MG63 (cell line): ENCODE measurements around the gene CNTN6. TPM values are rescaled to one million over a fixed set of nuclear protein-coding genes. Genes with fewer than 3 reads are reported as not detected.

Experiments
- DNase-seq: peaks from one replicate; pipeline ENCODE4 v3.0.0-alpha.2; 2020
- H3K27me3 ChIP-seq: fragments of 250-450 bp; sonication (Bioruptor Pico); 2 replicates; pipeline ENCODE4 v1.5.1; 2020; ENCODE audit warnings: mild to moderate bottlenecking, moderate library complexity
- H3K36me3 ChIP-seq: fragments of 250-450 bp; sonication (Bioruptor Pico); 2 replicates; pipeline ENCODE4 v1.5.1; 2020; ENCODE audit warnings: mild to moderate bottlenecking, moderate library complexity
- H3K4me3 ChIP-seq: fragments of 250-450 bp; sonication (Bioruptor Pico); 2 replicates; pipeline ENCODE4 v1.5.1; 2020; ENCODE audit warnings: mild to moderate bottlenecking, moderate library complexity
- H3K9me3 ChIP-seq: fragments of 250-450 bp; sonication (Bioruptor Pico); 2 replicates; pipeline ENCODE4 v1.5.1; 2020; ENCODE audit warnings: mild to moderate bottlenecking, moderate library complexity
- total RNA-seq: library from RNA; depleted of rRNA; stranded (reverse); fragments of >200 nt; shearing (Covaris generic); gene quantifications from 2 replicates; pipeline ENCODE4 v1.2.3, GENCODE V29; 2014; ENCODE audit warnings: low replicate concordance; rRNA removed

Gene CNTN6
- not detected in 2 replicates for total RNA-seq

GRCh38 chr3:1092771-1093170 lies at the start of gene CNTN6:
CNTN6 (plus strand) TSS chr3:1093024; CDS start chr3:1148009, 54,985 bp downstream.
- H3K9me3 ChIP-seq, result no peaks in the 10 kb centered on the region
- DNase-seq, result no peak
- no peaks in the 10 kb centered on the region for H3K36me3 ChIP-seq
- H3K4me3 ChIP-seq, result no peak within 1 kb of the TSS
- no peaks in the 10 kb centered on the region for H3K27me3 ChIP-seq

- no peaks in the 10 kb centered on the region for H3K27me3 ChIP-seq
- no peak overlapping the region for H3K4me3 ChIP-seq
- no peaks in the 10 kb centered on the region for H3K36me3 ChIP-seq
- no peaks in the 10 kb centered on the region for H3K9me3 ChIP-seq
- DNase-seq, result no peak
These were observed 44.3 kb upstream of the CNTN6 start for GRCh38 chr3:1048558-1048957.

- Histone ChIP-seq H3K36me3 (no peaks in the 10 kb centered on the region), H3K9me3 (no peaks in the 10 kb centered on the region), H3K27me3 (no peaks in the 10 kb centered on the region), H3K4me3 (no peak overlapping the region)
- no peak for DNase-seq
These were observed 37.0 kb upstream of the CNTN6 start for GRCh38 chr3:1055870-1056269.

- no peaks in the 10 kb centered on the region for H3K9me3 ChIP-seq
- no peak for DNase-seq
- H3K4me3 ChIP-seq, result no peak overlapping the region
- no peaks in the 10 kb centered on the region for H3K36me3 ChIP-seq
- H3K27me3 ChIP-seq, result no peaks in the 10 kb centered on the region
These were observed 36.1 kb upstream of the CNTN6 start for GRCh38 chr3:1056744-1057143.

- H3K27me3 ChIP-seq, result no peaks in the 10 kb centered on the region
- H3K9me3 ChIP-seq, result no peaks in the 10 kb centered on the region
- no peak for DNase-seq
- no peaks in the 10 kb centered on the region for H3K36me3 ChIP-seq
- H3K4me3 ChIP-seq, result no peak overlapping the region
These were observed 35.4 kb upstream of the CNTN6 start for GRCh38 chr3:1057436-1057835.

- Histone ChIP-seq H3K4me3 (no peak overlapping the region), H3K36me3 (no peaks in the 10 kb centered on the region), H3K27me3 (no peaks in the 10 kb centered on the region), H3K9me3 (no peaks in the 10 kb centered on the region)
- no peak for DNase-seq
These were observed 23.8 kb upstream of the CNTN6 start for GRCh38 chr3:1068985-1069384.

GRCh38 chr3:1072041-1072440 lies 20.8 kb upstream of the CNTN6 start:
- DNase-seq, result no peak
- H3K9me3 ChIP-seq, result no peaks in the 10 kb centered on the region

GRCh38 chr3:1079662-1080061 lies 13.2 kb upstream of the CNTN6 start:
- Histone ChIP-seq H3K36me3 (no peaks in the 10 kb centered on the region), H3K4me3 (no peak overlapping the region), H3K9me3 (no peaks in the 10 kb centered on the region), H3K27me3 (no peaks in the 10 kb centered on the region)
- no peak for DNase-seq

More at GRCh38 chr3:1072041-1072440, 20.8 kb upstream of the CNTN6 start:
- H3K4me3 ChIP-seq, result no peak overlapping the region
- H3K27me3 ChIP-seq, result no peaks in the 10 kb centered on the region
- H3K36me3 ChIP-seq, result no peaks in the 10 kb centered on the region

- H3K27me3 ChIP-seq, result no peaks in the 10 kb centered on the region
- no peaks in the 10 kb centered on the region for H3K36me3 ChIP-seq
- peak; percentile 17 for DNase-seq
- no peak overlapping the region for H3K4me3 ChIP-seq
- H3K9me3 ChIP-seq, result no peaks in the 10 kb centered on the region
These were observed 10.7 kb upstream of the CNTN6 start for GRCh38 chr3:1082108-1082507.

GRCh38 chr3:1087066-1087560 lies 5.7 kb upstream of the CNTN6 start:
- H3K36me3 ChIP-seq, result no peaks in the 10 kb centered on the region
- H3K4me3 ChIP-seq, result no peak overlapping the region
- no peaks in the 10 kb centered on the region for H3K27me3 ChIP-seq
- H3K9me3 ChIP-seq, result no peaks in the 10 kb centered on the region
- peak; percentile 84 for DNase-seq

GRCh38 chr3:1088503-1088902 lies 4.3 kb upstream of the CNTN6 start:
- Histone ChIP-seq H3K36me3 (no peaks in the 10 kb centered on the region), H3K4me3 (no peak overlapping the region), H3K9me3 (no peaks in the 10 kb centered on the region), H3K27me3 (no peaks in the 10 kb centered on the region)
- DNase-seq, result no peak

- H3K36me3 ChIP-seq, result no peaks in the 10 kb centered on the region
- no peak overlapping the region for H3K4me3 ChIP-seq
- no peaks in the 10 kb centered on the region for H3K27me3 ChIP-seq
- no peak for DNase-seq
- no peaks in the 10 kb centered on the region for H3K9me3 ChIP-seq
These were observed 1.5 kb upstream of the CNTN6 start for GRCh38 chr3:1091286-1091685.

GRCh38 chr3:1092061-1092460 lies 763 bp upstream of the CNTN6 start:
- Histone ChIP-seq H3K9me3 (no peaks in the 10 kb centered on the region), H3K4me3 (no peak overlapping the region), H3K36me3 (no peaks in the 10 kb centered on the region), H3K27me3 (no peaks in the 10 kb centered on the region)
- no peak for DNase-seq

- DNase-seq, result no peak
- Histone ChIP-seq H3K4me3 (no peak overlapping the region), H3K27me3 (no peaks in the 10 kb centered on the region), H3K9me3 (no peaks in the 10 kb centered on the region), H3K36me3 (no peaks in the 10 kb centered on the region)
These were observed 393 bp downstream of the CNTN6 start for GRCh38 chr3:1093217-1093616.

GRCh38 chr3:1103525-1103924 lies 10.7 kb downstream of the CNTN6 start:
- no peaks in the 10 kb centered on the region for H3K9me3 ChIP-seq
- no peak for DNase-seq
- H3K27me3 ChIP-seq, result no peaks in the 10 kb centered on the region
- H3K4me3 ChIP-seq, result no peak overlapping the region
- no peaks in the 10 kb centered on the region for H3K36me3 ChIP-seq

- Histone ChIP-seq H3K27me3 (no peaks in the 10 kb centered on the region), H3K9me3 (no peaks in the 10 kb centered on the region), H3K4me3 (no peak overlapping the region), H3K36me3 (no peaks in the 10 kb centered on the region)
- DNase-seq, result no peak
These were observed 25.1 kb downstream of the CNTN6 start for GRCh38 chr3:1117843-1118473.

- H3K36me3 ChIP-seq, result no peaks in the 10 kb centered on the region
- H3K4me3 ChIP-seq, result no peak overlapping the region
- DNase-seq, result no peak
- H3K9me3 ChIP-seq, result no peaks in the 10 kb centered on the region
- H3K27me3 ChIP-seq, result no peaks in the 10 kb centered on the region
These were observed 38.3 kb downstream of the CNTN6 start for GRCh38 chr3:1131166-1131565.

- DNase-seq, result no peak
- no peak overlapping the region for H3K4me3 ChIP-seq
- no peaks in the 10 kb centered on the region for H3K27me3 ChIP-seq
- H3K36me3 ChIP-seq, result no peaks in the 10 kb centered on the region
- no peaks in the 10 kb centered on the region for H3K9me3 ChIP-seq
These were observed 42.4 kb downstream of the CNTN6 start for GRCh38 chr3:1135194-1135593.
